AG09319 (cell line): ENCODE data around the gene DCK.

ENCODE experiments used
- DNase-seq: peaks from one replicate; pipeline ENCODE4 v3.0.0-alpha.2; 2010; ENCODE audit warnings: low read depth; ENCODE audit errors: extremely low read depth
- CTCF ChIP-seq: IDR thresholded peaks from 2 replicates; pipeline ENCODE4 v1.5.1; 2011; ENCODE audit warnings: low read depth, mild to moderate bottlenecking, inconsistent platforms, low read length, moderate library complexity

The DCK gene

GRCh38 chr4:70958681-70959080 is 34.8 kb upstream of the DCK start:
- TF ChIP-seq CTCF: no peak

GRCh38 chr4:70969076-70969475 is 24.4 kb upstream of the DCK start:
- no peak for DNase-seq
- TF ChIP-seq CTCF: no peak

More at GRCh38 chr4:70958681-70959080, 34.8 kb upstream of the DCK start:
- peak; percentile 19 for DNase-seq

GRCh38 chr4:70976252-70976651 is 17.2 kb upstream of the DCK start:
- TF ChIP-seq CTCF: no peak
- no peak for DNase-seq

GRCh38 chr4:70979445-70980008 is 13.9 kb upstream of the DCK start:
- DNase-seq: no peak
- no peak for TF ChIP-seq CTCF

GRCh38 chr4:70980196-70980595 is 13.3 kb upstream of the DCK start:
- TF ChIP-seq CTCF: no peak
- no peak for DNase-seq

GRCh38 chr4:70984106-70984505 is 9.3 kb upstream of the DCK start:
- no peak for DNase-seq

GRCh38 chr4:70984589-70984988 is 8.9 kb upstream of the DCK start:
- no peak for TF ChIP-seq CTCF
- no peak for DNase-seq

More at GRCh38 chr4:70984106-70984505, 9.3 kb upstream of the DCK start:
- TF ChIP-seq CTCF: no peak
